Astrocyte (in vitro differentiated cells and primary cell): Measurements from ENCODE around the gene LDB3.

Experiments
- EZH2 ChIP-seq: IDR thresholded peaks from 2 replicates; pipeline ENCODE4 v1.6.1; 2012; ENCODE audit warnings: mild to moderate bottlenecking, low read length, inconsistent platforms; ENCODE audit not compliant: insufficient read depth
- TF ChIP-seq, protein P1 (sequence below): IDR thresholded peaks from 2 replicates; pipeline ENCODE4 v1.5.1; 2011; ENCODE audit warnings: low read depth, mild to moderate bottlenecking, inconsistent platforms, low read length, moderate library complexity; ENCODE audit not compliant: insufficient read depth

DNA sequence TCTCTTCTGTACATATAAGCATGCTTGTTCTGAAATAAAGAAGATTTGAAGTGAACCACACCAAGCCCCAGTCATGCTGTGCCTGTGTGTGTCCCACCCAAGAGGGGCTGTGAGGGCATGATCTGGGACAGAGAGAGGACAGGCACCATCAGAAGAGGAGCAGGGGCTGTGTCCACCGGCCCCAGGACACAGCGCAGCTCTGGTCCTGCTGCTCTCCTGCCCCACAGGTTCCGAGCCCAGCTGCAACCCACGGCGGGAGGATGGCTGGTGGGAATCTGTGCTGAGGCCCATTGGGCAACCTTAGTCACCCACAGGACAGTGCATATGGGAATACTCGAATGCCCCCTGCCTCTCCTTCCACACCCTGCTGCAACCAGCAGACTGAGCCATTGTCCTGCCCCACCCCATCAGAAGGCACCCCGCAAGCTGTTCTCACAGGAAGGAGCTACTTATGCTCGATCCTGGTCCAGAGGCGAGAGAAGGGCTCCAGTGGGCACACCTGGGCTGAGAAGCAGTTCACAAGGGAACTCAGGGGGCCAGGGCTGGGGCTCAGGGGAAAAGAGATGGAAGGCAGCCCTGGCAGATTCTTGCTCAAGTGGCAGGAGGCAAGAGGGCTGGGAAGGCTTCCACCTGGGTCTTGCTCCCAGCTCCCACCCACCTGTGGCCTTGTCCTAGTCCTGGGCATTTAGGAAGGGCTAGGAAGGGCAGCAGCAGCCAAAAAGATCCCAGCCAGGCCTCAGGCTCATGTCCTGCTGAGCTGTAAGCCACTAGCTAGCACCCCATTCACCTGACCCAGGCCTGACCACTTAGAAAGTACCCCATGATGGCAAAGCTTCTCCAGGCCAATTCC, 31.9 kb downstream of the LDB3 start:
- TF ChIP-seq, protein P1, sequence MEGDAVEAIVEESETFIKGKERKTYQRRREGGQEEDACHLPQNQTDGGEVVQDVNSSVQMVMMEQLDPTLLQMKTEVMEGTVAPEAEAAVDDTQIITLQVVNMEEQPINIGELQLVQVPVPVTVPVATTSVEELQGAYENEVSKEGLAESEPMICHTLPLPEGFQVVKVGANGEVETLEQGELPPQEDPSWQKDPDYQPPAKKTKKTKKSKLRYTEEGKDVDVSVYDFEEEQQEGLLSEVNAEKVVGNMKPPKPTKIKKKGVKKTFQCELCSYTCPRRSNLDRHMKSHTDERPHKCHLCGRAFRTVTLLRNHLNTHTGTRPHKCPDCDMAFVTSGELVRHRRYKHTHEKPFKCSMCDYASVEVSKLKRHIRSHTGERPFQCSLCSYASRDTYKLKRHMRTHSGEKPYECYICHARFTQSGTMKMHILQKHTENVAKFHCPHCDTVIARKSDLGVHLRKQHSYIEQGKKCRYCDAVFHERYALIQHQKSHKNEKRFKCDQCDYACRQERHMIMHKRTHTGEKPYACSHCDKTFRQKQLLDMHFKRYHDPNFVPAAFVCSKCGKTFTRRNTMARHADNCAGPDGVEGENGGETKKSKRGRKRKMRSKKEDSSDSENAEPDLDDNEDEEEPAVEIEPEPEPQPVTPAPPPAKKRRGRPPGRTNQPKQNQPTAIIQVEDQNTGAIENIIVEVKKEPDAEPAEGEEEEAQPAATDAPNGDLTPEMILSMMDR: no peak
- TF ChIP-seq EZH2: no peak
